ENCODE measurements around the gene MAP3K14.
A peak's percentile ranks its signal among the peaks of the same experiment; 100 is the strongest.

Gene MAP3K14

DNA sequence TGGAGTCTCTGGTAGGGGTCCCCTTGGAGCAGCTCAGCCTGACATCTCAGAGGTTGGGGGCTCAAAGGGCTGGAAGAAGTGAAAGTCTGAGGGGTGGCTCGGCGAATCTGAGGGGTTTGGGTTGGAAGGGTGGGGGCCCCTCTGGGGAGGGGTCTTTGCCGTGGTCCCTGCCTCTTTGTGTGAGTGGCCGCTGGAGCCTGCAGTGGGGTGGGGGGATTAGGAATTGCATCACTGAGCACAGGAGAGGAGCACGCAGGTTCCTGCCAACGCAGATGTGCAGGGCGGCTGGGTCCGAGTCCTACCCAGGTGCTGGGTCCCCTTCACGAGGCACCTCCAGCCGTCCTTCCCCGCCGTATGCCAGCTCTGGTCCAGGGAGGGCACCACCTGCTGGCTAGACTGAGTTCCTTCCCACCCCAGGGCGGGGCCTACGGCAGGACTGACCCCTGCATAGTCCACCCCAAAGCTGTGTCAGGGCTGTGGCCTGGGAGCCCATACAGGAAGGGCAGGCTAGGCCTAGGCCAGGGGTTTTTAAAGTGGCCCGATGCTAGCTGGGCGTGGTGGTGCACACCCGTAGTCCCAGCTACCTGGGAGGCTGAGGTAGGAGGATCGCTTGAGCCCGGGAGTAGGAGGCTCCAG lies 85.2 kb downstream of the MAP3K14 start:
- peak; percentile 74 for DNase-seq

DNA sequence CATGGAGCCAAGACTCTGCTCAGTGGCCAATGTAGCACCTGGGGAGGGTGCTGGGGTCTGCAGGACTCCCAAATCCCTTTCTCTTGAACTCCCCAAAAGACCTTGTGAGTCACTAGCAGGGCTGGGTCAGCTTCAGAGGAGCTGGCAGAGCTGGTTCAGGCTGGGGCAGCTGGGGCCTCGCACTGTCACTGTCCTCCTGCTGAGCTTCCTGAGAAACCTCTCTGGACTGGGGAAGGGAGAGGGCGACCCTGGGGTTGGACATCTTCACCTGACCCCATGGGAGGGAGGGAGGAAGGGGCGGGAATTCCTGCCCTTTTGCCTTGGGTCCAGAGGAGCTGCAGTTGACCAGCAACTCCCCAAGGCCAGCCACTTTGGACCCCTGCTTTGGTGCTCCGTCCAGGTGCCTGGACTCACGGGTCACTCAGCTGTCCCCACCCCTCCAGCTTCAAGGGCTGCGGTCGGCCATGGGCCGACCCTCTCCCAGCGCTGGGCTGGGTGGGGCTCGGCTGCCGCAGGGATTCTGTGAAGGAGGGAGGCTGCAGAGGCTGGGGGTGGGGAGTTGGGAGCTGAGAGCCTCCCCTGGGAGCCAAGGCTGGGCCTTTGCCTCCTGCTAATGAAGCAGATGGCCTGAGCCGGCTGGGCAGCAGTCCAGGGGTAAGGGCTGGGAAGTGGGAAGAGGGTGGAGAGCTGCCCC lies 85.9 kb downstream of the MAP3K14 start:
- DNase-seq, result peak; percentile 92

DNA sequence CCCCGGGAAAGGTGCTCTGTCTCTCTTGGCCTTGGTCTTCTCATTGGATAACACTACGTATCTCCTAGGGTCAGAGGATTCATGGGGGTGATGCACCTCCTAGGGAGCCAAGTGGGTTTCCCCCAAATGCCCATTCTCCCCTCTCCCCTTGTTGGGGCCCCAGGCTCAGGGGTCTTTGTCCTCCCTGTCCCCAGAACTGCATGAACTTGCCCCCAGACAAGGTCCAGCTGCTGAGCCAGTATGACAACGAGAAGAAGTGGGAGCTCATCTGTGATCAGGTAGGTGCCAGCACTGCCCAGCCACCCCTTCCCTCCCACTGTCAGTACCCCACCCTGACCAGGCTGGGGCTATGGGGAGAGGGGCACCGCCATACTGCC lies 86.4 kb downstream of the MAP3K14 start:
- DNase-seq, result no peak

DNA sequence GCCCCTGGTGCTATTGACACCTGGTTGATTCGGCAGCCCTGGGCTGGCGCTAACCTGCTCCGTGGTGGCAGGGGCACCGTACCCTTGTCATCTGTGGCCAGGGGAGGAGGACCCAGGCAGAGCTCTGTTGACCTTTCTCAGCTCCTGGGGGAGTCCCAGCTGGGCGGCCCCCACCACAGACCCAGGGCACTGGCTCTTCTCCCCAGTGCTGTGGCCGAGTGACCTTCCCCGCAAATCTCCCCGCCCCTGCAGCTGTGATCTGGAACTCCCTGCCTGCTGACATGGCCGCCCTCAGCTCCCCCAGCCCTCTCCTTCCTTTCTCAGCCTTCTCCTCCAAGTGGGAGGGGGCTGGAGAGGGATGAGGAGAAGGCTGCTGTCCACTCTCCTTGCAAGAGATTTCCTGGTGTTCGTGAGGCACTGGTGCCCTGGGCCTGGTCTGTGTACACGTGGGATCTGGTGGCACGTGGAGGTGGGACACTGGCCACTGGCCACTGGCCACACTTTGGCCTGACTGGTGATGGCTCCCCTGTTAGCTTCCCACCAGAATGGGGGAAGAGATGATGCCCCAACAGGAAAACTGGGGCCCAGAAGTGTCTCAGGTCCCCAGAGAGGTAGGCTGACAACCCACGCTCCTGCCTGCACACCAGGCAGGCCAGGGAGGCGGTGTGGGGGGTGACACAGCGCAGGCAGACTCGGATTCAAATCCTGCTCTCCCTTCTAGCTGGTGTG lies 87.0 kb downstream of the MAP3K14 start:
- DNase-seq, result no peak

DNA sequence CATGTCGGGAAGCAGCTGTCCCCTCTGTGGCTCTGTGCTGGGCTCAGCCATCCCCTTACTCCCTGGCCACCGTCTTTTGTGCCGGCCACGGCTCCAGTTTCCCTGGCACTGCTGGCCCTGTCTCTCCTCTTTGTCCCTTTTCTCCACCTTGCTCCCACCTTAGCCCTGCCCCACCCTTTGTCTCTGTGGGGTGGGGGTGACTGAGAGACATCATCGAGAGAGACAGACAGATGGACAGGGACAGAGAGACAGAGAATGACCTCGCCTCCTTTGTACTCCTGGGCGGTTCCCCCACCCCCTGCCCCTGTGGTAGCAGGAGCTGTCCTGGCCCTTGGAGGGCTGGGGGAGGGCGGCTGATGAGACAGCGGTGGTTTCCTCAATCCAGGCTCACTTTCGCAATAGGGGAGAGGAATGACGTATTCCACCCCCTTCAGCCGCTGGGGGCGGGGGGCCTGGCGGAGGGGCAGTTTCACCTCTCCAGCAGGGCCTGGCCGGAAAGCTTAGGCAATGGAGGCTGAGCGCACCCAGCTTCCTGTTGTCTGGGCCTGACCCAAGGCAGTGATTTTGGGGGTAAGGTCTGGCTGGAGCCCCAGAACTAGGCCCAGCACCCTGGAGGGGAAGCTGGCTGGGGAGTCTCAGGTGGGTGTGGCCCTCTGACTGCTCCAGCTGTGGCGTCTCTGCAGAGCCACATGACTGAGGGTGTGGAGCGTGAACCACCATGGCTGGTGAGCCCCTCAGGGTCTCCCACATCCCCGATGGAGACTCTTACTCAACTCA lies 87.9 kb downstream of the MAP3K14 start:
- DNase-seq, result peak; percentile 32

DNA sequence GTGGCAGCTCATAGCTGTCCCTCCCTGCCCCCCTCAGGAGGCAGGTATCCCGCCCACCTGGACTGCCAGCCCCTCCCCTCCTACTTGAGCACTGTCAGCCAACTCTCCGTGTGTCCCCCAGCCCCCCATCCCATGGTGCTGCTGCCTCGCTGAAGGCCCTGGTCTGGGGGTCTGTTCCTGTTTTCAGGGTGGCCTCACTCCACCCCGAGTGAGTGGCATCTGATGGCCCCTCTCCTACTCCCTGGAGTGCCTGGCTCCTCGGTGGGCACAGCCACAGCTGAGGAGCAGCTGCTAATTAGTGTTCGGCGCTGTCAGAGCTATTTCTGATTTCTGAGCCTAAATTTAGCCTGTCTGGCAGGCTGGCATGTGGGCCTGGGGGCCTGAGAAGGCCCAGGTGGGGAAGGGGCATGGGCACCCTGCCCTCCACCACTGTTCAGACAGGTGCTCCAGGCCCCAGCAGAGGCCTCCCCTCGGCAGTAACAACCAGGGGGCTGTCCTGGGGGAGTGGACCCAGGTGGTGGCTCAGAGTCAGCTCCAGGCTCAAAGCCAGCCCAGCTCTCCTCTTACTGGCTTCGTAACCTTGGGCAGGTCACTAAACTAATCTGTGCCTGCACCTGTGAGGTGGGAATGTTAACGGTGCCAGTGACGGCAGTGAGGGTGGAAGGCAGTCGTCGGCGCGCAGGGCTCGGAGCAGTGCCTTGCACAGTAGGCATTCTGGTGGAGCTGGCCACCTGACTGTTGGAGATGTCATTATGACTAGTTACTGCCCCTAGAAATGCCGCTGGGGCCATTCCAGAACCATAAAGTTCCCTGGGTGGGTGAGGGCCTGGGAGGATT lies 88.7 kb downstream of the MAP3K14 start:
- peak; percentile 63 for DNase-seq

DNA sequence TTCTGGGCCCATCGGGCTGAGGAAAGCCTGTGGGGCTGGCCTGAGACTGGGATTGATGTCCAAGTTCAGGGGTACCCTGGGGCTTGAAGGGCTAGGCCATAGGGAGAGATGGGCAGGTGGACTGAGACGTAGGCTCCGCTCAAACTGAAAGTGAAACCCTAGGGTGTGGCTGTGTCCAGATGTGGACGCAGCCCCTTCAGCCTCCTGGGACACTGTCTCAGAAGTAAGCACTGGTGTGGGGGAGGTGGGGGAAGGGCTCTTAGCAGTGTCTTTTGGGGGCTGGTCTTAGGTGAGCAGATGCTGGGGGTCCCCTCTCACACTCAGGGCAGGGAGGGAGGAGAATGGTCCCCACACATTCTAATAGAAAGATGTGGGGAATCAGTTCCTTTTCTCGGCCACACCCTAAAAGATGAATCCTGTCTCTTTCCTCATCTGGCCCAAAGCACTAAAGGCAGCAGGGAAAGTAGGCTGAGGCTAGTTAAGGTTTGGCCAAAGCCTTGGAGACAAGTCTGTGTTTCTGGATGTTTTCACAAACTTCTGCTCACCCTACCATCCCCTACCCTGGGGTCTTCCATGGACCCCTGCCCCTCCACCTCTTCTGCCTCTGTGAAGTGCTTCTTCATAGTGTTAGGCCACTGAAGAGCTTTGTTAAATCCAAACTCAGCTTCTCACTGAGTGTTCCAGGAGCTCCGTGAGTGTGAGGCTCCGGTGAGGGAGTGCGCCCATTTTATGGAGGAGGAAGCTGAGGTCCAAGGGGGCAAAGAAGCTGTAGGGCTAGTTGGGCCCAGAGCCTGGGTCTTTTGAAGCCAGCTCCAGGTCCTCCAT lies 89.5 kb downstream of the MAP3K14 start:
- DNase-seq, result no peak

DNA sequence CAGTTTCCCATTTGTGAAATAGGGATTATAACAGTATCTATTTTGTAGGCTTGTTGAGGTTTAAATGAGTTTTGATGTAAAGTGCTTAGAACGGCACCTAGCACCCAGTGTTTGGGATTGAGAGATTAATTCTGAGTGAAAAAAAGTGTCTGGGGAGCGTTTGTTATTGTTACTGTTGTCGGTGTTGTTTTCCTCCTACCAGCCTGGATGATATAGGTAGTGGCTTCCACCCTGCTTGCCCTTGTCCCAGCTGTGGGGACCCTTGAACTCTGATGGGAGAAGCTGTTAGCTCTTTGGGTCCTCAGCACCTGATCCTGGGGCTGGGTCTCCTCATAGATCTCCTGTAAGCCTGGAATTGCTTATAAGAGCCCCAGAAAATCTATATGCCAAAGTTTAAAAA lies 90.2 kb downstream of the MAP3K14 start:
- DNase-seq, result no peak

DNA sequence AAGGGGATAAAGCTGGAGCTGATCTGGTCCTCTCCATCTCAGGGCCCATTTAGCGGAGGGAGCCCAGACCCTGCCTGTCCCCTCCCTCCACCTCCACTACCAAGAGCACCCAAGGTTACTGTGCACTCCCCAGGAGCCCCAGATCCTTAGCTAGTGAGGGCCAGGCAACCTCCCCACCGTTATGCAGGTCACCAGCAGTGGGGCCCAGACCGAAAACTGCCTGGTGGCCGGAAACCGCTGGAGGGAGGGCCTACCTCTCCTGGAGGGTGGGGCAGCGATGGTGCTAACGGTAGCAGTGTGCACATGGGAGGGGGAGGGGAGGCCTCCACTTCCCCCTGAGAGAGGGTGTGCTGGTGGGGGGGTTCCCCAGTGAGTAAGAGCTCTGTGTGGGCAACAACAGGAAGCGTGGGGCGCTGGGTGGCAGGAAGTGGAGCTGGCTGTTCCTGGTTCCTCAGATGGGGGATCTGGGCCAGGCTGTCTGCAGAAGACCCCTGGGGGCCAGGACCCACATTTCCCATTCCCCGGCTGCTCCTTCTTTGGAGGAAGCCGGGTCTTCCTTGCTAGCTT lies 90.8 kb downstream of the MAP3K14 start:
- no peak for DNase-seq

DNA sequence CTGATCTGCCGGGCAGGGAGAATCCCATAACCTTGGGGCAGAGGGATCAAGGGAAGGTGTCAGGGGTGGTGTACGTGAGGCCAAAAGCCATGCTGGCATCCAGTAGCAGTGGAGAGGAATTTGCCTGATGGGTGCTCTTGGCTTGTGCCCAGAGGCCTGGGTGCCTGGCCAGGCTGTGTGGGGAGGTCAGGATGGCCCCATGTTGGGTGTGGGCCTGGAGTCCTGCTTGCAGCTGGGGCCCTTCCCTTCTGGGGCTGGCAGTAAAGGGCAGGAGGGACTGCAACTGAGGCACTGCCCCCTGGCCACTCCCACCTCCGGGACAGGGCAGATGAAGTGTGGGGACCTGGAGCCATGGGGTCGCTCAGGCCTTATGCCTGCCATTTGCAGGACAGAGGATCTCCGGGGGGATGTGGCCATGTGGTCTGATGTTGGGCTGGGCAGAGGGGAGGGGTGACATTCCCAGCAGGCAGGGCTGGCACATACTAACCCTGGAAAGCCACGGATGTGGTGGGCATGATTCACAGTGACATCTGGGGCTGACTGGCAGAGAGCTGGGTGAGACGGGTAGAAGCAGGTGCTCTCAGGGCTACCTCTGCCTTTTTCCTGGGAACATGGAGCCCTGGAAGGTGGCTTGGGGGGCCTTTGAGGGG lies 91.6 kb downstream of the MAP3K14 start:
- no peak for DNase-seq

DNA sequence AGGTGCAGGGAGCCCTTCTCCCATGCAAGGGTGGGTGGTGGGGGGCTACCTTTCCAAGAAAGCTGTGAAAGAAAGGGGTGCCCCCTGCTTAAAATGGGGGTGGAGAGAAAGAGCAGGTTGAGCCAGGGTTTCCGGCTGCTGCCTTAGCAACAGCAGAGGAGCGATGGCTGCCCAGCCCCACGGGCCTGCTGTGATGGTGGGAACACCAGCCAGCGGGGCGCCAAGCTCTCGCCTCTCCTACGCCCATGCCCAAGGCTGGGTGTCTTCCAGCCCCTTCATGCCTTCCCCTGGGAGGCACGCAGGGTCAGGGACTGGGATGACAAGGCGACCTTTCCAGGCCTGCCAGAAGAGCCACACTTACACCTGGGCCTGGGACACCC lies 92.2 kb downstream of the MAP3K14 start:
- DNase-seq, result no peak

DNA sequence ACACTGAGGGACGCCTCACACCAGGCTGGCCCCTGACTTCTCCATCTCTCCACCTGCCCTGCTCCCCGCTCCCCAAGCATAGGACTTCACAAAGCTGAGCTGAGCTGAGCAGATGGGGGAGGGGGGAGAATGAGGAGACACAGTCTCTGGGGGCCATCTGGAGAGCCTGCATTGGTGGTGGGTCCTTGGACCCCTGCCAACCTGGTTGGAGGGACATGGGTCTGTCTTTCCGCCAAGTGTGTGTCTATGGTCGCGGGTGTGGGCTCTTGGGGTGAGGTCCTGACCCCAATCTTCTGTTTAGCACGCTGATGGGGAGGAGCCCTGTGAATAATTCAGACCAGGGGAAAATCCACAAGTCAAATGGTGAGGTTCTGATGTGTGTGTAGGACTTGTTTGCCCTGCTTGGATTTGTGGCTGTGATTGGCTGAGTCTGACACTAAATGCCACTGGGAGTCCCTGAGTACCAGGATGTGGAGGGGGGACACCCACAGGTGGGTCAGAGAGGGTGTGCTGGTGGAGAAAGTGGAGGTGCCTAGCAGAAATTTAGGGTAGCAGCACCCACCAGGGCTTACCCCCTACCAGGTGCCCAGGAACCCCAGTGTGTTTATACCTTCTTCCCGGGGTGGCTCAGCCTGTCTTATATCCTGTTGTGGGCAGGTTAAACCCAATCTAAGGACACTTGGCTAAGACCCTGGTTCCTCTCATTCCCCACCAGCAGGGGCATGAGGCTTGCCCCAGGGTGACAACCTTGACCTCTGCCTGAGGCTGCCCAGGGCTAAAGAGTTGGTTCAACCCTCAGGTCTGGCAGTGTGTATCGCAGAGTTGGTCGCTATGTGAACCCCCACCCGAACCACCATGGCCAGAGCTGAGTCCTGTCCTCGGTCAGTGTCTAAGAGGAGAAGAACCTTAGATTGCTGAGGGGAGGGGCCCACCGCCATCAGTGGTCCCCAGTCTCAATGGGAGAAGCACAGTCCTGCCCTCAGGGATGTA lies 93.0 kb downstream of the MAP3K14 start:
- no peak for DNase-seq

DNA sequence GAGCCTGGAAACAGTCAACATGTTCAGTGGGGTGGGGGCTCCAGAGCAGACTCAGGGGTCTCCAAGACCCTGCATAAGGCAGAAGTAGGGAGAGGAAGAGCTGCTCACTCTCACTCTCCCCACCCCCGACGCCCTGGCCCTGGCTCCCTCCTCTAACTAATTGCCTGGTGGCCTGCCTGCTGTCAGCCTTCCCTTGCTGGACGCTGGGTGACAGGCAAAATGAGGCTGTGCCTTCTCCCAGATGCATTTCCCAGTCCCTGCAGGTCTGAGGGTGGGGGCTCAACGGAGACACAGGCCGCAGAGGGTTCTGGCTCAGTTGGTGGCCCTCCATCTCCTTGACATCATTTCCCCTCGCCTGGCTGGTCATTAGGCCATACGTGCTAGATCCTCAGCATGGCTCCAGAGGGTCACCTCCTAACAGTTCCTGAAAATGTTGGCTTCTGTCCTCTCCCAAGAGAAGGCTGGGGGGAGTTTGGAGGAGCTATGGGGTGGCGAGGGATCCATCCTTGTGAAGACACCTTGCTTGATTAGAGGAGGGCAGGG lies 93.8 kb downstream of the MAP3K14 start:
- no peak for DNase-seq

DNA sequence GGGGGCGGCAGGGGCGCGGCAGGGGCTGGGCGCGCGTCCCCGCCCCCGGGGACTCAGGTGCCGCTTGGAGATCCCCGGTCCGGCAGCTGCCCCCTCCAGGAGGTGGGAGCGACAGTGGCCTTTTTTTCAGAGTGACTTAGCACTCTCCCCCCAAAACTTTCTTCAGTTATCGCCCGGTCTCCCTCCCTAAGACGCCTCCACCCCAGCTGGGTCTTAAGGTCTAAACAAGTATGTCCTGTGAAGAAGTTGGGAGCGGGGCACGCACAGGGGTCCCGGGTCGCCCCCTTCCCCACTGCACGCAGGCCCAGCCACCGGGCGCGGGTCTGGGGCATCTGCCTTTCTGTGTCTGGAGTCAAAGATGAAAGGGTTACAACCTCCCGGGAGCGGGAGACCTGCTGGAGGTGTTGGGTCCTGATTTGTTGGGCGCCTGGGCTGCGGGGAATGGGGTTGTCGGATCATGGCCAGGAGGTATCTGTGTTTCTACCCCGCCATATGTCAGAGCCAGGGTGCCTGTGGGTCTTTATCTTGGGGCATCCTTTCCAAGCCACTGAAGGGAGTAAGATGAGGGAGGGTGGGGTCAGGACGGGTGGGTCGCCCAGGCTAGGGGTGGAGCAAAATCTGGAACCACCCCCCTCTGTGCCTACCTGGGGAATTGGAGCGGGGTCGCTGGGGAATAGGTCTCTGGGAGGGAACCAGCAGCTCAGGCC lies 94.4 kb downstream of the MAP3K14 start:
- no peak for DNase-seq

DNA sequence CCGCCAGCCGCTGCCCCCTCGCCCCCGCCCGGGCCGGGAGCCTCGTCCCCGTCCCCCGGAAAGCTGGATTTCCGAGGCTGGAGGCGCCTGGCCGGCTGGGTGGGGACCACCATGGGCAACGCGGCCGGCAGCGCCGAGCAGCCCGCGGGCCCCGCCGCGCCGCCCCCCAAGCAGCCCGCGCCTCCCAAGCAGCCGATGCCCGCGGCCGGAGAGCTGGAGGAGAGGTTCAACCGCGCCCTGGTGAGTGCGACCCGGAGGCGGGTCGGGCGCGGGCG lies 94.9 kb downstream of the MAP3K14 start:
- no peak for DNase-seq

DNA sequence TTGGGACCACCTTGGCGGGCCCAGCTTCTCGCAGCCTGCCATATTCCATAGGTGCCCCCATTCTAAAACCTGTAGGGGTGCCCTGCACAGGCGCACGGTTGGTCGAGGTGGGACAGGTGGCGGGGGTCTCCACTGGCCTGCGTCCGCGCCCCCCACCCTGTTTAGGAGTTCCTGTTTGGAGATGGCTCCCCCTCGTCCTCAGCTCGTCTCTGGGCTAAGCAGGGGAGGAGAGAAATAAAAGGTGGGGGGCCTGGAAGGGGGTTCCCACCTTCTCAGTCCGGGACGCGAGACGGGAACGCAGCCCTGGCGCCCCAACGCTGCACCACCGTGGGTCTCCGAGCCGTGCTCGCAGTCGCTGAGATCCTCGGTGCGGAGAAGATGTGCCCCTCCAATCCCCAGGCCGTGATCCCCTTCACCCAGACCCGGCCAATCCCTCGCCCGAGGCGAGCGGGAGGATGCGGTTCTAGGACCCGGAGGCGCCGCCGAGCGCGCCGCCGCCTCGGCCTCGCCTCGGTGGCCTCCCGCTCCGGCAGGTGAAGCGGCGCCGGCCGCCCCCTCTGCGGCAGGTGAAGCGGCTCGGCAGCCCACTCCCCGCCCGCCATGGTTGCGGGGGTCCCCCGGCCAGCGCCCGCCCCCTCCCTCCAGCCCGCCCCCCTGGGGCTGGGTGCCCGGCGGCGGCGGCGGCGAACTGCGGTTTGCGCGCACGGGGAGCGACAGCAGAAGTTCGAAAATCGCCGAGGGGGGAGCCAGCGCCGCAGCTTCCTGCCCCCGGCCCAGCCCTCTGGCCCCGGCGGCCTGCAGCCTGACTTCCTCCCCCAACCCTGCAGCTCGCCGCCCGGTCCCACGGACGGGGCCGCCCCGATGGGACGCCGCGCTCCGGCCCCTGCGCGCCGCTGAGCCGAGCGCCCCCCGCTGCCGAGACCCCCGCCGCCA lies 95.5 kb downstream of the MAP3K14 start, which contains the start of gene FMNL1:
Gene FMNL1, plus strand, starts transcription at position 805 of the 933 bp plus-strand sequence. CDS start 240 bp downstream, outside the sequence.
- no peak for DNase-seq

DNA sequence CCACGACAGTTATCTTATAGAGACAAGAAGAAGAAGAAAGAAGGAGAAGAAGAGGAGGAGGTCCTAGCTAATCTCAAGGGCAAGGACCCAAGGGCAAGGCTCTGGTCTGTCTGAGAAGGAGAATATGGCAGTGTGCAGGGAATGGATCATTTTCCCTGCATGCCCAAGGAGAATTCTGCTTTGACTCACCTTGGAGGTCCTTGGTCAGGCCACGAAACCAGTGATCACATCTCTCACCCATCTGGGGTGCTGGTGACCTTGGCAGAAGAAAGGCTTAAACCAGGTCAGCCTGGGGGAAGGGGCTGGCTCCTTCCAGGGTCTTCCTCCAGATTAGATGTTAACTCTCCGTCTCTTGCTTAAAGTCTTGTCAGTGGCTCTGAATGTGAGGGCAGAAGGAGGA lies 96.7 kb downstream of the MAP3K14 start:
- no peak for DNase-seq

Measured in NCI-H1092 (cell line).